Transverse colon (tissue), 4 donors: Measurements from ENCODE around the gene CYP51A1. TPM values are rescaled to one million over a fixed set of nuclear protein-coding genes. Genes with fewer than 3 reads are reported as not detected.

ENCODE experiments used
- DNase-seq: peaks from one replicate; pipeline ENCODE4 v3.0.0-alpha.2; 2019
- H3K27ac ChIP-seq, 4 donors: fragments of 200-600 bp; sonication (generic); 2 replicates each; pipeline ENCODE4 v1.5.1; 2016 to 2018; ENCODE audit warnings: inconsistent platforms in 4 of 4
- H3K27me3 ChIP-seq: fragments of 200-600 bp; sonication (generic); 2 replicates; pipeline ENCODE4 v1.5.1; 2017; ENCODE audit warnings: inconsistent platforms
- H3K36me3 ChIP-seq, 4 donors: fragments of 200-600 bp; sonication (generic); 2 replicates each; pipeline ENCODE4 v1.5.1; 2017 to 2019; ENCODE audit warnings: inconsistent platforms in 4 of 4
- H3K4me1 ChIP-seq, 4 donors: fragments of 200-600 bp; sonication (generic); 2 replicates each; pipeline ENCODE4 v1.5.1; 2017 to 2020; ENCODE audit warnings: inconsistent platforms in 4 of 4
- H3K4me3 ChIP-seq, 4 donors: fragments of 200-600 bp; sonication (generic); 1 replicate in 1 of 4; 2 replicates in 3 of 4; pipeline versions ENCODE4 v1.5.1 to v1.6.1; 2017 to 2019; ENCODE audit warnings: inconsistent platforms in 4 of 4
- H3K9me3 ChIP-seq, 2 donors: fragments of 200-600 bp; sonication (generic); 2 replicates each; pipeline ENCODE4 v1.5.1; 2017 to 2019; ENCODE audit warnings: inconsistent platforms in 2 of 2
- CTCF ChIP-seq, 5 experiments: fragments of 200-600 bp in 3 of 5; fragments of 450-650 bp in 2 of 5; sonication (generic) in 3 of 5; IDR thresholded peaks; 1 replicate in 2 of 5; 2 replicates in 3 of 5; pipeline ENCODE4 v1.5.1; 2016 to 2017; ENCODE audit warnings: antibody characterized with exemption in 5 of 5, inconsistent platforms in 3 of 5, mild to moderate bottlenecking in 2 of 5, moderate library complexity in 1 of 5
- EP300 ChIP-seq: sonication (generic); formaldehyde crosslinking; IDR thresholded peaks from one replicate; pipeline ENCODE4 v1.6.1; 2017; ENCODE audit warnings: antibody characterized with exemption, low read depth
- POLR2A ChIP-seq: fragments of 450-650 bp; IDR thresholded peaks from one replicate; pipeline ENCODE4 v1.6.1; 2016; ENCODE audit warnings: antibody characterized with exemption, mild to moderate bottlenecking, moderate library complexity
- POLR2AphosphoS5 ChIP-seq, 3 donors: sonication (generic); formaldehyde crosslinking; IDR thresholded peaks; one replicate each; pipeline ENCODE4 v1.6.1; 2016; ENCODE audit warnings: antibody characterized with exemption in 3 of 3
- WGBS, 2 donors: methylation state at CpG; one replicate each; pipeline ENCODE4 v1.1.5; 2018; ENCODE audit warnings: low coverage in 1 of 2; 5-methylcytosine and 5-hydroxymethylcytosine counted together
- in situ Hi-C, 4 donors: fragments of 200-750 bp; cut with MboI; loops; one replicate each; pipeline versions ENCODE4 v1.15.0 to v1.15.1; 2017; ENCODE audit warnings: low sequenced_read_pairs in 3 of 4, low pct_ligation_motif_present in 1 of 4, low pct_unique_long_range_greater_than_20kb in 1 of 4
- intact Hi-C: fragments of 100-400 bp; cut with DNase I; formaldehyde crosslinking; loops from one replicate; pipeline ENCODE4 v1.15.1; 2023; ENCODE audit warnings: low total_unique reads
- total RNA-seq, 4 donors: library from RNA; depleted of rRNA; stranded (reverse); fragments of >200 nt; gene quantifications; one replicate each; pipeline ENCODE4 v1.1.0, GENCODE V29; 2016

CYP51A1 gene
- total RNA-seq, 4 donors from 2014 or later: 26.5 to 74.1 (median 58.2) TPM

GRCh38 chr7:92076509-92076908 is 57.8 kb downstream of the CYP51A1 start:
- 22 to 36% methylated on average over 1 of the region's 1 CpG for WGBS, 2 donors
- Histone ChIP-seq H3K36me3 (peaks cover 0 to 35% (median 17%) of the 10 kb centered on the region in 4 donors), H3K9me3 (no peaks in the 10 kb centered on the region), H3K4me3 (no peak overlapping the region), H3K4me1 (peaks cover 0 to 7% (median 3%) of the 10 kb centered on the region in 4 donors), H3K27ac (no peak overlapping the region), H3K27me3 (no peaks in the 10 kb centered on the region)
- DNase-seq: no peak
- intact Hi-C loops (no loop called here), in situ Hi-C loops (no loop called here)
- TF ChIP-seq EP300 (no peak), CTCF (IDR thresholded peaks at IDR 0.05) (no peak), POLR2AphosphoS5 (IDR thresholded peaks at IDR 0.05) (no peak), POLR2A (no peak)

GRCh38 chr7:92075455-92076158 is 58.7 kb downstream of the CYP51A1 start:
- no peak overlapping the region for H3K4me3 ChIP-seq
- DNase-seq: no peak
- intact Hi-C loops (no loop called here), in situ Hi-C loops (no loop called here)
- WGBS, 2 donors: 86 to 100% methylated on average over 3 to 4 of the region's 4 CpGs
- TF ChIP-seq POLR2AphosphoS5 (IDR thresholded peaks at IDR 0.05) (no peak), CTCF (IDR thresholded peaks at IDR 0.05) (no peak), POLR2A (no peak), EP300 (no peak)
- H3K27me3 ChIP-seq: no peaks in the 10 kb centered on the region
- H3K4me1 ChIP-seq: peaks cover 0 to 12% (median 5%) of the 10 kb centered on the region in 4 donors
- no peak overlapping the region for H3K27ac ChIP-seq
- H3K9me3 ChIP-seq: no peaks in the 10 kb centered on the region
- H3K36me3 ChIP-seq: peaks cover 0 to 39% (median 18%) of the 10 kb centered on the region in 4 donors

GRCh38 chr7:92072708-92073107 is 61.6 kb downstream of the CYP51A1 start:
- in situ Hi-C loops: no loop called here

GRCh38 chr7:92072121-92072520 is 62.2 kb downstream of the CYP51A1 start:
- no peaks in the 10 kb centered on the region for H3K9me3 ChIP-seq
- in situ Hi-C loops (no loop called here), intact Hi-C loops (no loop called here)
- H3K4me1 ChIP-seq: peaks cover 0 to 26% (median 5%) of the 10 kb centered on the region in 4 donors
- peak overlapping the region in 1 of 4 donors; percentile 63 for H3K27ac ChIP-seq
- no peak for DNase-seq
- H3K4me3 ChIP-seq: no peak overlapping the region
- 58 to 76% methylated on average over 1 of the region's 1 CpG for WGBS, 2 donors
- no peaks in the 10 kb centered on the region for H3K27me3 ChIP-seq
- peaks cover 0 to 31% (median 6%) of the 10 kb centered on the region in 4 donors for H3K36me3 ChIP-seq
- TF ChIP-seq EP300 (no peak), POLR2AphosphoS5 (IDR thresholded peaks at IDR 0.05) (no peak), POLR2A (no peak), CTCF (IDR thresholded peaks at IDR 0.05) (no peak)

More at GRCh38 chr7:92072708-92073107, 61.6 kb downstream of the CYP51A1 start:
- intact Hi-C loops: no loop called here
- Histone ChIP-seq H3K4me3 (no peak overlapping the region), H3K9me3 (no peaks in the 10 kb centered on the region), H3K27ac (no peak overlapping the region), H3K27me3 (no peaks in the 10 kb centered on the region), H3K36me3 (peaks cover 0 to 26% (median 8%) of the 10 kb centered on the region in 4 donors), H3K4me1 (peaks cover 0 to 22% (median 5%) of the 10 kb centered on the region in 4 donors)
- TF ChIP-seq POLR2A (no peak), POLR2AphosphoS5 (IDR thresholded peaks at IDR 0.05) (no peak), EP300 (no peak), CTCF (IDR thresholded peaks at IDR 0.05) (no peak)
- 95% methylated on average over 3 of the region's 3 CpGs for WGBS, 2 donors
- DNase-seq: no peak
